Activated CD4-positive, alpha-beta T cell treated with anti-CD3 and anti-CD28 coated beads, Interleukin-2, amount 10 ng/mL, durations not matched to agents 7 days and 5 days (primary cell): Measurements from ENCODE around the gene CFAP97. TPM values are rescaled to one million over a fixed set of nuclear protein-coding genes. Genes with fewer than 3 reads are reported as not detected.

Experiments
- CTCF ChIA-PET: fragments of 350-600 bp; sonication (Branson Sonifier 250); formaldehyde crosslinking; loops from one replicate; lab custom pipeline; 2021; ENCODE audit warnings: antibody characterized with exemption; lab: Charles Lee
- POLR2A ChIA-PET: fragments of 350-600 bp; sonication (Branson Sonifier 250); formaldehyde crosslinking; loops from one replicate; lab custom pipeline; 2021; ENCODE audit warnings: antibody characterized with exemption; lab: Charles Lee
- DNase-seq: peaks from one replicate; pipeline ENCODE4 v3.0.0-alpha.2; 2020
- H3K27ac Mint-ChIP-seq: one replicate; pipeline ENCODE4 v1.8.0; 2021; ENCODE audit warnings: mild to moderate bottlenecking, moderate library complexity, mixed read lengths
- H3K27me3 Mint-ChIP-seq: one replicate; pipeline ENCODE4 v1.8.0; 2021; ENCODE audit warnings: mixed read lengths
- H3K36me3 Mint-ChIP-seq: one replicate; pipeline ENCODE4 v1.8.0; 2021; ENCODE audit warnings: low read depth, mixed read lengths
- H3K4me1 Mint-ChIP-seq: one replicate; pipeline ENCODE4 v1.8.0; 2021; ENCODE audit warnings: mixed read lengths
- H3K4me3 Mint-ChIP-seq: one replicate; pipeline ENCODE4 v1.8.0; 2021; ENCODE audit warnings: mild to moderate bottlenecking, moderate library complexity, mixed read lengths
- H3K9me3 Mint-ChIP-seq: one replicate; pipeline ENCODE4 v1.8.0; 2021; ENCODE audit warnings: mixed read lengths
- total RNA-seq, 2 experiments: library from RNA; stranded (reverse); gene quantifications; one replicate each; pipeline ENCODE4 v1.2.3, GENCODE V29; 2021

Gene CFAP97
- total RNA-seq, 2 experiments from 2014 or later: 32.4 to 44.3 TPM

DNA sequence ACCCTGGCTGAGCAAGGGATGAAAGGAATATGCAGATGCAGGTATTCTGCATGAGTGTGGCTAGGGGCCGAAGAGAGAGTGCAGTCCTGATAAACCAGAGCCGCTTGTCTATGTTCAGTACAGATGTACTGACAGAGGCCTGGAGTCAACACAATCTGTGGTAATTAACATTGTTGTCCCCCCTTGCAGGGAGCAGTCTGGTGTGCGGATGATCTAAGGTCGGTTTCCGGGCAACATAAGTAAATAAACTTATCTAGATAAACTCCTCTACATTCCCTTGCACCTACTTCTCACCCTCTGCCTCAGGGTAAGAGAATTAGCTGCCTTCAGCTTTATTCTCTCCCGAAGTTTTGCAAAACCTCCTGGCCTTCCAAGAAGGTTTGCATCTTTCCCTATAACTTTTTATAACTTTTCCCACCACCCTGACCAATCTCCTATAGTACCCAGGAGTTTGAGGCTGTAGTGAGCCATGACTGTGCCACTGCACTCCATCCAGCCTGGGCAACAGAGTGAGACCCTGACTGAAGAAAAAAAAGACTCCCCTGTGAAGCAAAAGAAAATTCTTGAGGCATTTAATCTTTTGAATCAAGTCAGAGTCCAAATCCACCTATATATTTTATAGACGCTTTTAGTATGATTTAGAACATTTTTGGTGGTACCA is 32.2 kb upstream of the CFAP97 start:
- ChIA-PET CTCF (no interaction called here), POLR2A (no interaction called here)
- no peak overlapping the region for H3K4me3 Mint-ChIP-seq
- peaks cover 8% of the 10 kb centered on the region for H3K9me3 Mint-ChIP-seq
- no peak for DNase-seq
- peaks cover 10% of the 10 kb centered on the region for H3K36me3 Mint-ChIP-seq
- no peak overlapping the region for H3K27ac Mint-ChIP-seq
- H3K27me3 Mint-ChIP-seq: no peaks in the 10 kb centered on the region
- peaks cover 11% of the 10 kb centered on the region for H3K4me1 Mint-ChIP-seq

- H3K9me3 Mint-ChIP-seq: peaks cover 8% of the 10 kb centered on the region
- POLR2A ChIA-PET: no interaction called here
- H3K27ac Mint-ChIP-seq: no peak overlapping the region
- no peak for DNase-seq
- peaks cover 11% of the 10 kb centered on the region for H3K4me1 Mint-ChIP-seq
- CTCF ChIA-PET: interaction anchor here (0.6 kb wide), 1 partner anchor 10 kb away, joined by 3 read pairs; no protein-coding TSS in a partner anchor
- H3K36me3 Mint-ChIP-seq: peaks cover 10% of the 10 kb centered on the region
- H3K4me3 Mint-ChIP-seq: no peak overlapping the region
- H3K27me3 Mint-ChIP-seq: no peaks in the 10 kb centered on the region
These were observed 31.5 kb upstream of the CFAP97 start for GRCh38 chr4:185235119-185235842.

GRCh38 chr4:185232370-185232769 is 28.6 kb upstream of the CFAP97 start:
- Mint-ChIP-seq H3K27me3 (no peaks in the 10 kb centered on the region), H3K27ac (no peak overlapping the region), H3K4me3 (no peak overlapping the region), H3K9me3 (no peaks in the 10 kb centered on the region), H3K4me1 (peaks cover 5% of the 10 kb centered on the region), H3K36me3 (no peaks in the 10 kb centered on the region)
- CTCF ChIA-PET: interaction anchor here (1.2 to 1.9 kb wide), 2 partner anchors 49 to 163 kb away, joined by 3 to 5 read pairs; partner anchors contain the start of gene LRP2BP
- DNase-seq: no peak
- POLR2A ChIA-PET: no interaction called here

- POLR2A ChIA-PET: no interaction called here
- CTCF ChIA-PET: interaction anchor here (1.0 to 1.3 kb wide), 2 partner anchors 16 to 45 kb away, joined by 3 read pairs; no protein-coding TSS in a partner anchor
- H3K4me3 Mint-ChIP-seq: no peak overlapping the region
These were observed 25.4 kb upstream of the CFAP97 start for GRCh38 chr4:185229021-185229818.

DNA sequence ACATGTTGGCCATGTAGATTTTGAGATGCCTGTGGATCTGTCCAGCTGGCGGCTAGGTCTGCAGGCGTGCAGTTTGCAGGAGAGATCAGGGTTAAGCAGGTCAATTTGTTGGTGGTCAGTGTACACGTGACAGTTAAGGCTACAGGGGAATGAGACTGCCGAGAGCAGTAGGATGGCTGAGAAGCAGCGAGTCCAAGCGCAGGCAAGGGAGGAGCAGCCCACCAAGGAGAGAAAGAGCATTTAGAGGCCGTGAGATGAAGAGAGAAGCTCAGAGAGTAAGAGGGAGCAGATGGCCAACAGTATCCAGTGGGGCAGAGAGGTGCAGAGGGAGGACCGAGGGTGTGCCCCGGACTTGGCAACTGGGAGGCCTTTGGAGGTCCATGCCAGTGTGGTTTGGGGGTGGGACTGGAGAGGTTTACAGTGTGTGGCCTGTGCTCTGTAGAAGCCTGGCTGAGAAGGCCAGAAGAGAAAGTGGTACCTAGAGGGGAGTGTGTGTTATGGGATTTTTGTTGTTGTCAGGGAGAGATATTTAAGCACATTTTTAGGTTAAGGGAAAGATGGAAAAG is 24.0 kb upstream of the CFAP97 start:
- Mint-ChIP-seq H3K27ac (no peak overlapping the region), H3K27me3 (no peaks in the 10 kb centered on the region), H3K9me3 (no peaks in the 10 kb centered on the region), H3K4me1 (peaks cover 5% of the 10 kb centered on the region), H3K36me3 (no peaks in the 10 kb centered on the region), H3K4me3 (no peak overlapping the region)
- ChIA-PET POLR2A (no interaction called here), CTCF (no interaction called here)
- DNase-seq: no peak

More at GRCh38 chr4:185229021-185229818, 25.4 kb upstream of the CFAP97 start:
- no peaks in the 10 kb centered on the region for H3K9me3 Mint-ChIP-seq
- peaks cover 5% of the 10 kb centered on the region for H3K4me1 Mint-ChIP-seq
- H3K27ac Mint-ChIP-seq: no peak overlapping the region
- no peaks in the 10 kb centered on the region for H3K27me3 Mint-ChIP-seq
- DNase-seq: no peak
- no peaks in the 10 kb centered on the region for H3K36me3 Mint-ChIP-seq

DNA sequence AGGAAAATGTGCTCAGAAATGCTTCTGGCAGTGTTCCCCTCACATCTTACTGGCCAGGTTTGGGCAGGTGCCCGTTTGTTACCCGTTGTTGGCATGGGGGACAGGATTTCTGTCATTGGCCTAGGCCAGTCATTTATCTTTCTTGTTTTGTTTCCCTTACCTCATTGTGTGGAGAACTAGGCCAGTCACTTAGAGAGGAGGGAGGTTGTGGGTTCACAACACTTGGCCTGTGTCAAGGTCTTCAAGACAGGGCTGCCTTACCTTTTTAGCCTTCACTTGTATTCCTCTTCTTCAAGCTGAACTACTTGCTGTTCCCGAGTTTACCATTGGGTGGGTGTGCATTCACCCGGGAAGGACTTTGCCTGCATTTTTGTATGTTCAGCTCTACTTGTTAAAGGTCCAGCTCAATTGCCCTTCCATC is 23.3 kb upstream of the CFAP97 start:
- ChIA-PET CTCF (no interaction called here), POLR2A (no interaction called here)
- Mint-ChIP-seq H3K9me3 (no peaks in the 10 kb centered on the region), H3K27me3 (no peaks in the 10 kb centered on the region), H3K4me1 (peaks cover 5% of the 10 kb centered on the region), H3K4me3 (no peak overlapping the region), H3K36me3 (no peaks in the 10 kb centered on the region), H3K27ac (no peak overlapping the region)
- no peak for DNase-seq

DNA sequence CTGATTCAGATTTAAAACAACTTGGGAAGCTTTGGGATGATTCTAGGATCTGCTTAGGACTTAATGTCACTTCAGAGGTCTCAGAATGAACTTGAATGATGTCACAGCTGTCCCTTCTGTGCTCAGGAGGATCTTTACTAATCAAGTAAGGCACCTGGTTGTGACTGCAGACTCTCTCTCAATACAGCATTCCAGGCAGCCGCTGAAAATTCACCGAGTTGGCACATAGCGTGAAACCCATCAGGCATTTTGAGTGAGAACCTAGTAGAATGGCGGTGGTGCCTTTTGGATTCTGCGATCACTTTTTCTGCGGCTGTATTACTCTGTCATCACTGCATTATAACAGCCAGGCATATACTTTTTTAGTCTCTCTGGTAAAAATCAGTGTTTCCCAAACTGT is 22.1 kb upstream of the CFAP97 start:
- Mint-ChIP-seq H3K27me3 (no peaks in the 10 kb centered on the region), H3K36me3 (peaks cover 3% of the 10 kb centered on the region), H3K9me3 (no peaks in the 10 kb centered on the region), H3K4me1 (no peaks in the 10 kb centered on the region), H3K27ac (no peak overlapping the region), H3K4me3 (no peak overlapping the region)
- ChIA-PET CTCF (no interaction called here), POLR2A (no interaction called here)
- DNase-seq: no peak

GRCh38 chr4:185224597-185224996 is 20.8 kb upstream of the CFAP97 start:
- peaks cover 4% of the 10 kb centered on the region for H3K36me3 Mint-ChIP-seq
- no peak for DNase-seq
- H3K27me3 Mint-ChIP-seq: no peaks in the 10 kb centered on the region
- no peak overlapping the region for H3K4me3 Mint-ChIP-seq
- no peaks in the 10 kb centered on the region for H3K9me3 Mint-ChIP-seq
- H3K4me1 Mint-ChIP-seq: peaks cover under 1% of the 10 kb centered on the region
- ChIA-PET CTCF (no interaction called here), POLR2A (no interaction called here)
- no peak overlapping the region for H3K27ac Mint-ChIP-seq

DNA sequence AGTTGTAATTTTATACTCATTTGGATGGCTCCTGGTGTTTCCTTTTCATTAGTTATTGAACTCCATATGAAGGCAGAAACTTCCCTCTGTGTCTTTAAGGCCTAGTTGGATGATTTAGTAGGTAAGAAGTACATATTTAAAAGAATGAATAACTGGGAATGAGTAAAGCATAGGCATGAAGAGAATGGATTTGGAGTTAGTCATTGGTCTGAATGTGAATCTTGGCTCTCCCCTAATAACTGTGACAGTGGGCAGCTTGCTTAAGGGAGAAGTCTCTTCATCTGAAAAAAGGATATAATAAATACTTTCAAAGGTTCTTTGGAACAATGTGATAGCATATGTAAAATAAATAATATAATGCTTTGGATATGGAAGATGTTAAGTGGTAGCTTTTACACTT is 18.8 kb upstream of the CFAP97 start:
- no peak for DNase-seq
- ChIA-PET POLR2A (no interaction called here), CTCF (no interaction called here)
- H3K27me3 Mint-ChIP-seq: no peaks in the 10 kb centered on the region
- peaks cover 2% of the 10 kb centered on the region for H3K4me1 Mint-ChIP-seq
- no peak overlapping the region for H3K4me3 Mint-ChIP-seq
- no peaks in the 10 kb centered on the region for H3K9me3 Mint-ChIP-seq
- no peak overlapping the region for H3K27ac Mint-ChIP-seq
- peaks cover 5% of the 10 kb centered on the region for H3K36me3 Mint-ChIP-seq

DNA sequence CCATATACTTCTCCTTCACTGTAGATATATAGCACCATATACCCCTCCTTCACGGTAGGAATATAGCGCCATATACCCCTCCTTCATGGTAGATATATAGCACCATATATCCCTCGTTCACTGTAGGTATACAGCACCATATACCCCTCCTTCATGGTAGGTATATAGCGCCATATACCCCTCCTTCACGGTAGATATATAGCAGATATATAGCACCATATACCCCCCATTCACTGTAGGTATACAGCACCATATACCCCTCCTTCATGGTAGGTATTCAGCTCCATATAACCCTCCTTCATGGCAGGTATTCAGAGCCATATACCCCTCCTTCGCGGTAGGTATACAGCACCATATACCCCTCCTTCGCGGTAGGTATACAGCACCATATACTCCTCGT is 18.1 kb upstream of the CFAP97 start:
- DNase-seq: no peak
- H3K36me3 Mint-ChIP-seq: peaks cover 5% of the 10 kb centered on the region
- POLR2A ChIA-PET: no interaction called here
- H3K4me3 Mint-ChIP-seq: no peak overlapping the region
- H3K27ac Mint-ChIP-seq: no peak overlapping the region
- no peaks in the 10 kb centered on the region for H3K27me3 Mint-ChIP-seq
- CTCF ChIA-PET: no interaction called here
- no peaks in the 10 kb centered on the region for H3K9me3 Mint-ChIP-seq
- peaks cover 2% of the 10 kb centered on the region for H3K4me1 Mint-ChIP-seq

DNA sequence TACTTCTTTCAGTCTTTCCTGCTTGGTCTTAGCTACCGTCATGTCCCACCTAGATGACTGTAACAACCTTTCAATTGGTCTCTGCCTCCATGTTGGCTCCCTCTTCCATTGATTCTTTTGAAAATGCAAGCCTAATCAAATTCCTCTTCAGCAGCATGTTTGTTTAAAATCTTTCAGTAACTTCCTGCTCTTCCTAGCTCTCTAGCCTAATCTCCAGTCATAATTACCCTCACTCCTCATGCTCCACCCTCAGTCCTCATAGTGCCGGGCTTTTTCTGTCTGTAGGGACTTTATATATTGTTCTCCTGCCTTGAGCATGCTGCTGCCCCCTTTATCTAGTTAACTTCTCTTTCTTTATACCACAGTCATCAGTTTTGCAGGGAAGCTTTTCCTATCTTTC is 17.7 kb upstream of the CFAP97 start:
- H3K4me3 Mint-ChIP-seq: no peak overlapping the region
- no peak overlapping the region for H3K27ac Mint-ChIP-seq
- ChIA-PET CTCF (no interaction called here), POLR2A (no interaction called here)
- H3K27me3 Mint-ChIP-seq: no peaks in the 10 kb centered on the region
- peaks cover 5% of the 10 kb centered on the region for H3K36me3 Mint-ChIP-seq
- no peaks in the 10 kb centered on the region for H3K9me3 Mint-ChIP-seq
- no peak for DNase-seq
- H3K4me1 Mint-ChIP-seq: peaks cover 2% of the 10 kb centered on the region

GRCh38 chr4:185219551-185220344 is 15.9 kb upstream of the CFAP97 start:
- POLR2A ChIA-PET: no interaction called here
- peaks cover 5% of the 10 kb centered on the region for H3K36me3 Mint-ChIP-seq
- peaks cover 2% of the 10 kb centered on the region for H3K4me1 Mint-ChIP-seq
- no peaks in the 10 kb centered on the region for H3K9me3 Mint-ChIP-seq
- CTCF ChIA-PET: interaction anchor here (0.7 kb wide), 1 partner anchor 157 kb away, joined by 3 read pairs; no protein-coding TSS in a partner anchor
- no peak overlapping the region for H3K27ac Mint-ChIP-seq
- no peak overlapping the region for H3K4me3 Mint-ChIP-seq
- no peaks in the 10 kb centered on the region for H3K27me3 Mint-ChIP-seq
- no peak for DNase-seq
